ENCODE results near the gene DNAH14. TPM values are rescaled to one million over a fixed set of nuclear protein-coding genes. Genes with fewer than 3 reads are reported as not detected.

Gene DNAH14
- total RNA-seq, 1 experiment from 2014 or later = 33.2 TPM

- intact Hi-C loops (cut with micrococcal nuclease) = no loop called here
- Histone ChIP-seq H4K20me1 (ENCODE audit: insufficient read depth) (no peaks in the 10 kb centered on the region), H3K36me3 (ENCODE audit: control insufficient read depth in 1 of 2, insufficient read depth in 2 of 2, low read length in 2 of 2) (no peaks in the 10 kb centered on the region), H3K4me1 (ENCODE audit: control insufficient read depth in 1 of 2, insufficient read depth in 2 of 2, low read length in 2 of 2) (peaks cover 14 to 22% of the 10 kb centered on the region in 2 experiments; a peak in 3 of 4 replicates), H3K4me3 (replicated peaks in 1 of 2; ENCODE audit: low read depth in 1 of 2, low read length in 2 of 2) (no peak overlapping the region), H3K9ac (ENCODE audit: low read length) (no peak overlapping the region), H3K9me3 (ENCODE audit: control insufficient read depth in 1 of 2, insufficient read depth in 1 of 2, low read depth in 1 of 2, low read length in 2 of 2) (no peaks in the 10 kb centered on the region), H3K79me2 (ENCODE audit: insufficient read depth, low read length) (no peaks in the 10 kb centered on the region), H3K27me3 (ENCODE audit: insufficient read depth, low read length) (no peaks in the 10 kb centered on the region), H2AFZ (ENCODE audit: low read depth, low read length, poor library complexity, severe bottlenecking) (peak overlapping the region; percentile 98), H3K9me2 (ENCODE audit: insufficient read depth) (no peaks in the 10 kb centered on the region), H3K4me2 (ENCODE audit: low read length) (peak overlapping the region; percentile 9; the same call in 1 of the 2 replicates), H3K27ac (ENCODE audit: low read depth, low read length) (no peak overlapping the region)
- ATAC-seq (peak; percentile 87), DNase-seq (ENCODE audit: low read depth, low spot score) (peak; percentile 28)
- CTCF ChIA-PET = no interaction called here
- BruUV-seq (replicated peaks) = no TSS peak
- RAD21 ChIA-PET (ENCODE audit: low non-redundant PET in 1 of 2, low total read pairs in 2 of 2, uncharacterized antibody in 2 of 2, unreplicated experiment in 2 of 2) = no interaction called here
- POLR2A ChIA-PET = no interaction called here
- TF ChIP-seq, protein P1, sequence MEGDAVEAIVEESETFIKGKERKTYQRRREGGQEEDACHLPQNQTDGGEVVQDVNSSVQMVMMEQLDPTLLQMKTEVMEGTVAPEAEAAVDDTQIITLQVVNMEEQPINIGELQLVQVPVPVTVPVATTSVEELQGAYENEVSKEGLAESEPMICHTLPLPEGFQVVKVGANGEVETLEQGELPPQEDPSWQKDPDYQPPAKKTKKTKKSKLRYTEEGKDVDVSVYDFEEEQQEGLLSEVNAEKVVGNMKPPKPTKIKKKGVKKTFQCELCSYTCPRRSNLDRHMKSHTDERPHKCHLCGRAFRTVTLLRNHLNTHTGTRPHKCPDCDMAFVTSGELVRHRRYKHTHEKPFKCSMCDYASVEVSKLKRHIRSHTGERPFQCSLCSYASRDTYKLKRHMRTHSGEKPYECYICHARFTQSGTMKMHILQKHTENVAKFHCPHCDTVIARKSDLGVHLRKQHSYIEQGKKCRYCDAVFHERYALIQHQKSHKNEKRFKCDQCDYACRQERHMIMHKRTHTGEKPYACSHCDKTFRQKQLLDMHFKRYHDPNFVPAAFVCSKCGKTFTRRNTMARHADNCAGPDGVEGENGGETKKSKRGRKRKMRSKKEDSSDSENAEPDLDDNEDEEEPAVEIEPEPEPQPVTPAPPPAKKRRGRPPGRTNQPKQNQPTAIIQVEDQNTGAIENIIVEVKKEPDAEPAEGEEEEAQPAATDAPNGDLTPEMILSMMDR (IDR thresholded peaks at IDR 0.05 in 2 of 3, conservative IDR thresholded peaks at IDR 0.05 in 1 of 3; ENCODE audit: borderline replicate concordance in 1 of 3, insufficient read depth in 1 of 3, low read depth in 2 of 3, low read length in 2 of 3) = peak; percentile 45 to 72 (median 62); a peak in 5 of 6 replicates
- peak; percentile 57 for TF ChIP-seq RAD21 (IDR thresholded peaks at IDR 0.05; ENCODE audit: low read depth)
- TF ChIP-seq SRF (IDR thresholded peaks at IDR 0.05; ENCODE audit: low read depth) = peak; percentile 30; the same call in 1 of the 2 replicates
- no peak for TF ChIP-seq ELF1 (IDR thresholded peaks at IDR 0.05; ENCODE audit: borderline replicate concordance, low read depth)
- TF ChIP-seq, protein P2, sequence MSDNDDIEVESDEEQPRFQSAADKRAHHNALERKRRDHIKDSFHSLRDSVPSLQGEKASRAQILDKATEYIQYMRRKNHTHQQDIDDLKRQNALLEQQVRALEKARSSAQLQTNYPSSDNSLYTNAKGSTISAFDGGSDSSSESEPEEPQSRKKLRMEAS (IDR thresholded peaks at IDR 0.05) = no peak
- TF ChIP-seq ZFX (IDR thresholded peaks at IDR 0.05) = no peak
Measured at GRCh38 chr1:225437710-225438437, 508.4 kb downstream of the DNAH14 start.
